Measurements from ENCODE around the gene ABCF1.
A peak's percentile ranks its signal among the peaks of the same experiment; 100 is the strongest.

Gene ABCF1

GRCh38 chr6:30601815-30602641, 30.8 kb downstream of the ABCF1 start:
- no peak for DNase-seq (ENCODE audit: low read depth)

GRCh38 chr6:30603961-30604360, 32.7 kb downstream of the ABCF1 start:
- no peak for DNase-seq (ENCODE audit: low read depth)

GRCh38 chr6:30610065-30610464, 38.8 kb downstream of the ABCF1 start:
- DNase-seq (ENCODE audit: low read depth), result no peak

- no peak for DNase-seq (ENCODE audit: low read depth)
These were observed 40.1 kb downstream of the ABCF1 start for GRCh38 chr6:30611150-30611855.

GRCh38 chr6:30611856-30612194, 40.6 kb downstream of the ABCF1 start:
- DNase-seq (ENCODE audit: low read depth), result no peak

GRCh38 chr6:30612213-30612612, 41.0 kb downstream of the ABCF1 start:
- no peak for DNase-seq (ENCODE audit: low read depth)

GRCh38 chr6:30612687-30613248, 41.5 kb downstream of the ABCF1 start:
- DNase-seq (ENCODE audit: low read depth), result no peak

- DNase-seq (ENCODE audit: low read depth), result no peak
These were observed 42.2 kb downstream of the ABCF1 start for GRCh38 chr6:30613251-30614043.

- no peak for DNase-seq (ENCODE audit: low read depth)
These were observed 43.0 kb downstream of the ABCF1 start for GRCh38 chr6:30614044-30614842.

GRCh38 chr6:30614843-30615218, 43.6 kb downstream of the ABCF1 start:
- DNase-seq (ENCODE audit: low read depth), result peak; percentile 95

GRCh38 chr6:30615219-30615957, 44.1 kb downstream of the ABCF1 start:
- DNase-seq (ENCODE audit: low read depth), result peak; percentile 68

- no peak for DNase-seq (ENCODE audit: low read depth)
These were observed 44.9 kb downstream of the ABCF1 start for GRCh38 chr6:30615958-30616810.

GRCh38 chr6:30616811-30617564, 45.7 kb downstream of the ABCF1 start, which contains the start of gene PPP1R10:
Gene PPP1R10, minus strand, starts transcription at chr6:30617243. Its CDS starts 7,299 bp downstream, at chr6:30609944.
- peak; percentile 100 for DNase-seq (ENCODE audit: low read depth)

- DNase-seq (ENCODE audit: low read depth), result peak; percentile 99
These were observed 46.5 kb downstream of the ABCF1 start, which contains the start of gene MRPS18B for GRCh38 chr6:30617565-30618269. Gene MRPS18B, plus strand, starts transcription at chr6:30617840. Its CDS starts 26 bp downstream, at chr6:30617866.

- DNase-seq (ENCODE audit: low read depth), result no peak
These were observed 47.1 kb downstream of the ABCF1 start for GRCh38 chr6:30618270-30618797.

GRCh38 chr6:30619561-30619960, 48.3 kb downstream of the ABCF1 start:
- DNase-seq (ENCODE audit: low read depth), result no peak

GRCh38 chr6:30625511-30625910, 54.3 kb downstream of the ABCF1 start:
- no peak for DNase-seq (ENCODE audit: low read depth)
